H1 (cell line): ENCODE measurements around the gene RAB11FIP5.

Experiments
- ATF3 ChIP-seq: IDR thresholded peaks from 2 replicates; pipeline ENCODE4 v1.6.1; 2011; ENCODE audit warnings: low read depth, mild to moderate bottlenecking, low read length; ENCODE audit not compliant: insufficient read depth
- BRCA1 ChIP-seq: IDR thresholded peaks from 2 replicates; pipeline ENCODE4 v1.6.1; 2012; ENCODE audit warnings: low read depth, low read length, improper control_type of control experiment
- CREB1 ChIP-seq: IDR thresholded peaks from 2 replicates; pipeline ENCODE4 v1.6.1; 2012; ENCODE audit warnings: inconsistent platforms
- CTCF ChIP-seq, 3 experiments: IDR thresholded peaks; 1 replicate in 2 of 3; 2 replicates in 1 of 3; pipeline versions ENCODE4 v1.5.1 to v1.6.1; 2011; ENCODE audit warnings: low read length in 3 of 3, mild to moderate bottlenecking in 3 of 3, inconsistent platforms in 2 of 3, low read depth in 1 of 3, moderate library complexity in 1 of 3; ENCODE audit not compliant: insufficient read depth in 1 of 3; ENCODE audit errors: control extremely low read depth in 1 of 3
- EGR1 ChIP-seq: IDR thresholded peaks from 2 replicates; pipeline ENCODE4 v1.6.1; 2011; ENCODE audit warnings: low read depth, low read length, borderline replicate concordance
- JUN ChIP-seq: IDR thresholded peaks from 2 replicates; pipeline ENCODE4 v1.6.1; 2011; ENCODE audit warnings: low read depth, mild to moderate bottlenecking, improper control_type of control experiment, low read length
- JUND ChIP-seq: IDR thresholded peaks from 2 replicates; pipeline ENCODE4 v1.6.1; 2011; ENCODE audit warnings: mild to moderate bottlenecking, improper control_type of control experiment, low read length
- MAX ChIP-seq: IDR thresholded peaks from 2 replicates; pipeline ENCODE4 v1.6.1; 2012; ENCODE audit warnings: inconsistent platforms
- POLR2AphosphoS5 ChIP-seq: IDR thresholded peaks from 2 replicates; pipeline ENCODE4 v1.6.1; 2011; ENCODE audit warnings: low read depth, low read length
- RFX5 ChIP-seq: IDR thresholded peaks from 2 replicates; pipeline ENCODE4 v1.6.1; 2011; ENCODE audit warnings: low read depth, low read length, improper control_type of control experiment, borderline replicate concordance
- SIN3A ChIP-seq, 2 experiments: IDR thresholded peaks in 1 of 2; conservative IDR thresholded peaks in 1 of 2; 2 replicates each; pipeline ENCODE4 v1.6.1; 2011 to 2012; ENCODE audit warnings: low read length in 2 of 2, improper control_type of control experiment in 1 of 2, low read depth in 1 of 2, mild to moderate bottlenecking in 1 of 2
- SP1 ChIP-seq: IDR thresholded peaks from 2 replicates; pipeline ENCODE4 v1.6.1; 2011; ENCODE audit warnings: low read depth, low read length
- YY1 ChIP-seq: IDR thresholded peaks from 2 replicates; pipeline ENCODE4 v1.6.1; 2011; ENCODE audit warnings: low read depth, mild to moderate bottlenecking, low read length
- ZNF274 ChIP-seq: IDR thresholded peaks from 2 replicates; pipeline ENCODE4 v1.7.0; 2012; ENCODE audit warnings: low read length, borderline replicate concordance; ENCODE audit errors: extremely low read depth

GRCh38 chr2:73070643-73071359, 41.9 kb downstream of the RAB11FIP5 start:
- TF ChIP-seq CREB1 (no peak), ZNF274 (no peak), CTCF (IDR thresholded peaks at IDR 0.05; ENCODE audit: control extremely low read depth in 1 of 3, insufficient read depth in 1 of 3, low read depth in 1 of 3, low read length in 3 of 3) (no peak), RFX5 (no peak), EGR1 (0 out of 2 replicates have a peak, but pooled peaks have one; percentile 21), ATF3 (no peak), JUN (no peak), POLR2AphosphoS5 (no peak), YY1 (no peak), SP1 (no peak), MAX (no peak; the same call in 1 of the 2 replicates), JUND (no peak), BRCA1 (no peak), SIN3A (conservative IDR thresholded peaks at IDR 0.05 in 1 of 2, IDR thresholded peaks at IDR 0.05 in 1 of 2; ENCODE audit: low read depth in 1 of 2, low read length in 2 of 2) (0 out of 4 replicates have a peak, but pooled peaks of 1 of the 2 experiments have one; percentile 19)
